RWPE2 (cell line): ENCODE data around the gene KIR3DL2.
"Not testable (repeated sequence)": the region's sequence is repeated elsewhere in the genome, so short reads cannot be mapped to it uniquely, and the experiment has no call there.

Source experiments
- ATAC-seq: fragments of 200-7000 bp; cut with Tn5 transposase; 3 replicates; pipeline ENCODE4 v1.9.1; 2021; ENCODE audit warnings: low read depth
- DNase-seq: peaks from one replicate; pipeline ENCODE4 v3.0.0-alpha.2; 2020; ENCODE audit warnings: low spot score
- H3K27ac ChIP-seq: fragments of 450-650 bp; 2 replicates; pipeline ENCODE4 v1.5.1; 2017; ENCODE audit warnings: mild to moderate bottlenecking; ENCODE audit not compliant: poor library complexity, severe bottlenecking
- H3K27me3 ChIP-seq: fragments of 250-450 bp; sonication (Bioruptor Pico); 2 replicates; pipeline ENCODE4 v1.5.1; 2021; ENCODE audit warnings: mild to moderate bottlenecking, moderate library complexity; ENCODE audit not compliant: insufficient read depth, poor library complexity, severe bottlenecking
- H3K36me3 ChIP-seq: fragments of 250-450 bp; sonication (Bioruptor Pico); 2 replicates; pipeline ENCODE4 v1.5.1; 2020; ENCODE audit warnings: low read depth, mild to moderate bottlenecking, moderate library complexity
- H3K4me1 ChIP-seq: fragments of 250-450 bp; sonication (Bioruptor Pico); 2 replicates; pipeline ENCODE4 v1.5.1; 2021; ENCODE audit warnings: mild to moderate bottlenecking, moderate library complexity; ENCODE audit not compliant: insufficient read depth, poor library complexity, severe bottlenecking
- H3K4me3 ChIP-seq: fragments of 250-450 bp; sonication (Bioruptor Pico); 2 replicates; pipeline ENCODE4 v1.5.1; 2021; ENCODE audit warnings: mild to moderate bottlenecking, moderate library complexity; ENCODE audit not compliant: severe bottlenecking
- H3K9me3 ChIP-seq: fragments of 250-450 bp; sonication (Bioruptor Pico); 2 replicates; pipeline ENCODE4 v1.5.1; 2021; ENCODE audit warnings: mild to moderate bottlenecking, moderate library complexity; ENCODE audit not compliant: severe bottlenecking
- TF ChIP-seq, protein P1 (sequence below): fragments of 450-650 bp; IDR thresholded peaks from one replicate; pipeline ENCODE4 v1.5.1; 2017; ENCODE audit warnings: mild to moderate bottlenecking, moderate library complexity; ENCODE audit not compliant: poor library complexity, severe bottlenecking

KIR3DL2 gene

DNA sequence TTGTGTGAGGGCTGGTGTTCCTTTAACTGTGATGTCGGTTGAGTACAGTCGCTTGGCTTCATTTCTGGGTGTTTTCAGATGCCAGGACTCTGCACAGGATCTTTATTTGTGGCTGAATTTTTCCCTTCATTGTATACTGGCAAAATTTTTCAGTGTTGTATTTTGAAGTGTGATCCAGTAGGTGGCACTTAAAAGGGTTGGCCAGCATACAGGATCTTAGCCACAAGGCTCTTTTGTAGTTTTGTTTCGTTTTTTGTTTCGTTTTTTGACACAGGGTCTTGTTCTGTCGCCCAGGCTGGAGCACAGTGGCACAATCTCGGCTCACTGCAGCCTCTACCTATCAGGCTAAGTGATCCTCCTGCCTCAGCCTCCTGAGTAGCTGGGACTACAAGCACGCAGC lies 32.5 kb downstream of the KIR3DL2 start:
- H3K4me1 ChIP-seq = no peaks in the 10 kb centered on the region
- TF ChIP-seq, protein P1, sequence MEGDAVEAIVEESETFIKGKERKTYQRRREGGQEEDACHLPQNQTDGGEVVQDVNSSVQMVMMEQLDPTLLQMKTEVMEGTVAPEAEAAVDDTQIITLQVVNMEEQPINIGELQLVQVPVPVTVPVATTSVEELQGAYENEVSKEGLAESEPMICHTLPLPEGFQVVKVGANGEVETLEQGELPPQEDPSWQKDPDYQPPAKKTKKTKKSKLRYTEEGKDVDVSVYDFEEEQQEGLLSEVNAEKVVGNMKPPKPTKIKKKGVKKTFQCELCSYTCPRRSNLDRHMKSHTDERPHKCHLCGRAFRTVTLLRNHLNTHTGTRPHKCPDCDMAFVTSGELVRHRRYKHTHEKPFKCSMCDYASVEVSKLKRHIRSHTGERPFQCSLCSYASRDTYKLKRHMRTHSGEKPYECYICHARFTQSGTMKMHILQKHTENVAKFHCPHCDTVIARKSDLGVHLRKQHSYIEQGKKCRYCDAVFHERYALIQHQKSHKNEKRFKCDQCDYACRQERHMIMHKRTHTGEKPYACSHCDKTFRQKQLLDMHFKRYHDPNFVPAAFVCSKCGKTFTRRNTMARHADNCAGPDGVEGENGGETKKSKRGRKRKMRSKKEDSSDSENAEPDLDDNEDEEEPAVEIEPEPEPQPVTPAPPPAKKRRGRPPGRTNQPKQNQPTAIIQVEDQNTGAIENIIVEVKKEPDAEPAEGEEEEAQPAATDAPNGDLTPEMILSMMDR = peak; percentile 23
- no peak for DNase-seq
- no peak overlapping the region for H3K27ac ChIP-seq
- H3K36me3 ChIP-seq = no peaks in the 10 kb centered on the region
- peaks cover 5% of the 10 kb centered on the region for H3K27me3 ChIP-seq
- H3K9me3 ChIP-seq = no peaks in the 10 kb centered on the region
- H3K4me3 ChIP-seq = no peak overlapping the region
- no peak for ATAC-seq

DNA sequence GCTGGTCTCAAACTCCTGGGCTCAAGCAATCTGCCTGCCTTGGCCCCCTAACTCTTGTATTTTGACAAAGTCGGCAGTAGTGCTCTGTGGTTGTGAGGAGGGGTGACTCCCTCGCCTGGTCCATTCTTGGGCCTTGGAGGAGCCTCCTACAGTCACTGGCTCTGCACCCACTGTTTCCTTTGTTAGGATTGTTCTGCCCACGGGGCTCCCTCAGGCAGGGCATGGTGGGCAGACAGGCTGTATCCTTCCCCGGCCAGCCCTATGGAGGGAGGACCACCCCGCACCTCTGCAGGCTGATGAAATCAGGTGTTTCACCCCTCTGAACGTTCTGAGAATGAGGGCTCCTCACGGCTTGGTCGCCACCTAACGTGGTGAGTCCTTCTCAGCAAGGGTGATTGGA lies 33.0 kb downstream of the KIR3DL2 start:
- TF ChIP-seq, protein P1 = no peak
- no peaks in the 10 kb centered on the region for H3K9me3 ChIP-seq
- no peak for ATAC-seq
- H3K4me1 ChIP-seq = no peaks in the 10 kb centered on the region
- no peak for DNase-seq
- no peak overlapping the region for H3K4me3 ChIP-seq
- no peak overlapping the region for H3K27ac ChIP-seq
- peaks cover 5% of the 10 kb centered on the region for H3K27me3 ChIP-seq
- H3K36me3 ChIP-seq = no peaks in the 10 kb centered on the region

DNA sequence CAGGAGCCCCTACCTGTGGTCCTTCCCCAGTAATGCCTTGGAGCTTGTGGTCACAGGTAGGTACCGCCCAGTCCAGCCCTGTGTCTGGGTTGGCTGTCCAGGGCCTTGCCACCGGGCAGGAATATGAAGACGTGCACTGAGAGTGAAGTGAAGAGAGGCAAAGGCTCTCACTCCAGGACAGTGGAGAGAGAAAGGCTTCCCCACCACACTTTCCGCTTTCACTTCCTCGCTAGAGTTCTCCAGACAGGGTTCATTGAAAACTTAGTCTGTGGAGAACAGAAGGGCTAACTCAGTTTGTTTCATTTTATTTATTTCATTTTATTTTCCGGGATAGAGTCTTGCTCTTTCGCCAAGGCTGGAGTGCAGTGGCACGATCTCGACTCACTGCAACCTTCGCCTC lies 38.0 kb downstream of the KIR3DL2 start:
- Histone ChIP-seq H3K27me3 (no peaks in the 10 kb centered on the region), H3K36me3 (no peaks in the 10 kb centered on the region), H3K9me3 (no peaks in the 10 kb centered on the region), H3K4me1 (no peaks in the 10 kb centered on the region), H3K4me3 (no peak overlapping the region), H3K27ac (no peak overlapping the region)
- ATAC-seq (no peak), DNase-seq (no peak)
- TF ChIP-seq, protein P1 = no peak

DNA sequence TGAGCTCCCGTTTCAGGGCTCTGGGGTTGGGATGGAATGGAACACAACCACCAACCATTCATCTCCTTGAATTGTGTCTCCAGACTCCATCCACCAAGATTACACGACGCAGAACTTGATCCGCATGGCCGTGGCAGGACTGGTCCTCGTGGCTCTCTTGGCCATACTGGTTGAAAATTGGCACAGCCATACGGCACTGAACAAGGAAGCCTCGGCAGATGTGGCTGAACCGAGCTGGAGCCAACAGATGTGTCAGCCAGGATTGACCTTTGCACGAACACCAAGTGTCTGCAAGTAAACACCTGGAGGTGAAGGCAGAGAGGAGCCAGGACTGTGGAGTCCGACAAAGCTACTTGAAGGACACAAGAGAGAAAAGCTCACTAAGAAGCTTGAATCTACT lies 39.3 kb downstream of the KIR3DL2 start:
- DNase-seq (no peak), ATAC-seq (no peak)
- Histone ChIP-seq H3K27ac (no peak overlapping the region), H3K4me1 (no peaks in the 10 kb centered on the region), H3K36me3 (no peaks in the 10 kb centered on the region), H3K4me3 (no peak overlapping the region), H3K27me3 (no peaks in the 10 kb centered on the region), H3K9me3 (no peaks in the 10 kb centered on the region)
- TF ChIP-seq, protein P1 = no peak

DNA sequence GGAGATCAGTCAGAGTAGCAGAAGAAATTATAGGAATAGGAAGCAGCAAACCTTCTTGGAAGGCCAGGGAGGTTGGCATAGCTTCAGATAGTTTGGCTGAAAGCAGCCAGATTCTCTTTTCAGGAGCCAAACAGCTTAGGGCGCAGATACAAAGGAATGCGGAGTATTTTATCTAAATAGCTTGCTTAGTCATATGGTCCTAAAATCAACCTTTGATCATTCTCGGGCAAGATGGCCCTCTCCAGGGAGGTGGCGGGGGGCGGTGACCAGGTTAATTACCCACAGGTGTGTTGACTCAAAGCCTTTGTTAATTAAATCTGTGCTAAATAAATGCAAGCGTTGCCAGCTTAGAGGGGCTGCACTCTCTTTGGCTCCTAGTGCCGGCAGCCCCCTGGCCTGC lies 43.2 kb downstream of the KIR3DL2 start:
- TF ChIP-seq, protein P1 = no peak
- no peaks in the 10 kb centered on the region for H3K36me3 ChIP-seq
- no peak for DNase-seq
- no peaks in the 10 kb centered on the region for H3K4me1 ChIP-seq
- ATAC-seq = no peak
- no peak overlapping the region for H3K27ac ChIP-seq
- H3K9me3 ChIP-seq = no peaks in the 10 kb centered on the region
- H3K27me3 ChIP-seq = no peaks in the 10 kb centered on the region
- H3K4me3 ChIP-seq = no peak overlapping the region

DNA sequence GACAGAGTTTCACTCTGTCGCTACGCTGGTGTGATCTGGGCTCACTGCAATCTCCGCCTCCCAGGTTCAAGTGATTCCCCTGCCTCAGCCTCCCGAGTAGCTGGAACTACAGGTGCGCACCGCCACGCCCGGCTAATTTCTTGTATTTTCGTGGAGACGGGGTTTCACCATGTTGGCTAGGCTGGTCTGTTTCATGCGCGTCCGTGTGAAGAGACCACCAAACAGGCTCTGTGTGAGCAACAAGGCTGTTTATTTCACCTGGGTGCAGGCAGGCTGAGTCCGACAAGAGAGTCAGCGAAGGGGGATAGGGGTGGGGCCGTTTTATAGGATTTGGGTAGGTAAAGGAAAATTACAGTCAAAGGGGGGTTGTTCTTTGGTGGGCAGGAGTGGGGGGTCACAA lies 43.9 kb downstream of the KIR3DL2 start:
- not testable (repeated sequence) for DNase-seq, H3K27ac ChIP-seq, H3K4me1 ChIP-seq, H3K4me3 ChIP-seq, H3K36me3 ChIP-seq, H3K9me3 ChIP-seq, ATAC-seq, H3K27me3 ChIP-seq
